ENCODE results near the gene SLITRK1. TPM values are rescaled to one million over a fixed set of nuclear protein-coding genes. Genes with fewer than 3 reads are reported as not detected.

Gene SLITRK1
- total RNA-seq, 2 experiments from 2014 or later = not detected

DNA sequence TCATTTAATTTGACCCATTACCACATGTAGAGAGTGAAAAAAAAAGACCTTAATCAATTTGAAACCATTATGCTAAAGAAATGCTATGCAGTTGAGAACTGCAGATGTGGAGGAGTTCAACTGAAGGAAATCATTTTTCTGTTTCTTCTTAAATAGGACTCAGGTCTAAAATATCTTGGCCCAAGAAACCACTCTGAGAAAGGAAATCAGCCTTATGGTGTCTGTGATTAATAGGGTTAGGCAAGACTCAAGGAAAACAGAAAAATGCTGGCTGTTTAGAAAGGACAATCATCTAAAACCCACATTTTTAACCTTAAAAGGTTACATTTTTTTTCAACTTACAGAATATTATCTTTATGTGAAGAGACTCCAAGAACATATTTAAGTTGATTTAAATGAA, 1.9 kb upstream of the SLITRK1 start:
- ChIA-PET POLR2A (no interaction called here), CTCF (no interaction called here)
- TF ChIP-seq, protein P1, sequence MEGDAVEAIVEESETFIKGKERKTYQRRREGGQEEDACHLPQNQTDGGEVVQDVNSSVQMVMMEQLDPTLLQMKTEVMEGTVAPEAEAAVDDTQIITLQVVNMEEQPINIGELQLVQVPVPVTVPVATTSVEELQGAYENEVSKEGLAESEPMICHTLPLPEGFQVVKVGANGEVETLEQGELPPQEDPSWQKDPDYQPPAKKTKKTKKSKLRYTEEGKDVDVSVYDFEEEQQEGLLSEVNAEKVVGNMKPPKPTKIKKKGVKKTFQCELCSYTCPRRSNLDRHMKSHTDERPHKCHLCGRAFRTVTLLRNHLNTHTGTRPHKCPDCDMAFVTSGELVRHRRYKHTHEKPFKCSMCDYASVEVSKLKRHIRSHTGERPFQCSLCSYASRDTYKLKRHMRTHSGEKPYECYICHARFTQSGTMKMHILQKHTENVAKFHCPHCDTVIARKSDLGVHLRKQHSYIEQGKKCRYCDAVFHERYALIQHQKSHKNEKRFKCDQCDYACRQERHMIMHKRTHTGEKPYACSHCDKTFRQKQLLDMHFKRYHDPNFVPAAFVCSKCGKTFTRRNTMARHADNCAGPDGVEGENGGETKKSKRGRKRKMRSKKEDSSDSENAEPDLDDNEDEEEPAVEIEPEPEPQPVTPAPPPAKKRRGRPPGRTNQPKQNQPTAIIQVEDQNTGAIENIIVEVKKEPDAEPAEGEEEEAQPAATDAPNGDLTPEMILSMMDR (IDR thresholded peaks at IDR 0.05) = no peak
- DNase-seq (no peak), ATAC-seq (ENCODE audit: poor library complexity) (no peak)
- Mint-ChIP-seq H3K9me3 (no peaks in the 10 kb centered on the region), H3K27ac (no peak overlapping the region), H3K27me3 (peaks cover 59% of the 10 kb centered on the region), H3K4me3 (no peak overlapping the region), H3K4me1 (ENCODE audit: low read depth) (peaks cover 12% of the 10 kb centered on the region), H3K36me3 (ENCODE audit: low read depth) (no peaks in the 10 kb centered on the region)
- H3K27ac ChIP-seq (ENCODE audit: low read depth in 1 of 2, low read length in 2 of 2) = no peak overlapping the region
- peaks cover 7% of the 10 kb centered on the region for H3K4me1 ChIP-seq (ENCODE audit: insufficient read depth, low read length)
- no peaks in the 10 kb centered on the region for H3K36me3 ChIP-seq (ENCODE audit: insufficient read depth, low read length)
- intact Hi-C loops (cut with DNase I, micrococcal nuclease) = no loop called here
- peaks cover 39 to 43% of the 10 kb centered on the region in 2 experiments for H3K27me3 ChIP-seq (ENCODE audit: control insufficient read depth in 1 of 2, insufficient read depth in 2 of 2, low read length in 2 of 2)
- no peak overlapping the region for H3K4me3 ChIP-seq (ENCODE audit: low read length)
- peaks cover 0 to 18% of the 10 kb centered on the region in 2 experiments for H3K9me3 ChIP-seq (ENCODE audit: control insufficient read depth in 1 of 2, insufficient read depth in 1 of 2, low read length in 2 of 2)

DNA sequence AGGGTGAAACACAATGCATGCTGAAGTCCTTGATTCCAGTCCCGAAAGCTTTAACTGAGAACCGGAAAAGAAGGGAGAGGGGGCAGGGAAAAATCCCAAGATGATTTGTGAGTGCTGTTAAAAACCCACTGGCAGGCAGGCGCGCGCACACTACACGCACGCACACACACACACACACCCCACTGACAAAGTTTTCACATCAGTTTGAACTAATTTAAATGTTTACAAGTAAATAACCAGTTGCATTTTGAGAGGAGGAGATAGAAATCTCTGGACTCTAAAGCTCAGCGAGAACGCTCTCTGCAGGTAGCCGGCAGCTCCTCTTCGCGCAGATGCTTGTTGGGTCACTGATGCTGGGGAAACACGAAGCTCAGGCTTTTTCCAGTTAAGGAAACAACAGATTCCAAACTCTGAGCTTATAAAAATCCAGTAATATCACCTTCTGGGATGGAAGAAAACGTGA, 818 bp upstream of the SLITRK1 start:
- Mint-ChIP-seq H3K4me1 (ENCODE audit: low read depth) (peaks cover 18% of the 10 kb centered on the region), H3K27ac (no peak overlapping the region), H3K9me3 (no peaks in the 10 kb centered on the region), H3K4me3 (no peak overlapping the region), H3K36me3 (ENCODE audit: low read depth) (no peaks in the 10 kb centered on the region), H3K27me3 (peaks cover 69% of the 10 kb centered on the region)
- H3K9me3 ChIP-seq (ENCODE audit: control insufficient read depth in 1 of 2, insufficient read depth in 1 of 2, low read length in 2 of 2) = peaks cover 0 to 25% of the 10 kb centered on the region in 2 experiments
- ATAC-seq (ENCODE audit: poor library complexity) (no peak), DNase-seq (no peak)
- TF ChIP-seq, protein P1 (IDR thresholded peaks at IDR 0.05) = no peak
- ChIA-PET CTCF (interaction anchor here (0.6 kb wide), 1 partner anchor 11 kb away, joined by 3 read pairs; no protein-coding TSS in a partner anchor), POLR2A (no interaction called here)
- H3K27me3 ChIP-seq (ENCODE audit: control insufficient read depth in 1 of 2, insufficient read depth in 2 of 2, low read length in 2 of 2) = peaks cover 43 to 48% of the 10 kb centered on the region in 2 experiments
- H3K4me3 ChIP-seq (ENCODE audit: low read length) = no peak overlapping the region
- H3K27ac ChIP-seq (ENCODE audit: low read depth in 1 of 2, low read length in 2 of 2) = no peak overlapping the region
- intact Hi-C loops (cut with DNase I, micrococcal nuclease) = no loop called here
- H3K4me1 ChIP-seq (ENCODE audit: insufficient read depth, low read length) = peaks cover 7% of the 10 kb centered on the region
- H3K36me3 ChIP-seq (ENCODE audit: insufficient read depth, low read length) = no peaks in the 10 kb centered on the region

DNA sequence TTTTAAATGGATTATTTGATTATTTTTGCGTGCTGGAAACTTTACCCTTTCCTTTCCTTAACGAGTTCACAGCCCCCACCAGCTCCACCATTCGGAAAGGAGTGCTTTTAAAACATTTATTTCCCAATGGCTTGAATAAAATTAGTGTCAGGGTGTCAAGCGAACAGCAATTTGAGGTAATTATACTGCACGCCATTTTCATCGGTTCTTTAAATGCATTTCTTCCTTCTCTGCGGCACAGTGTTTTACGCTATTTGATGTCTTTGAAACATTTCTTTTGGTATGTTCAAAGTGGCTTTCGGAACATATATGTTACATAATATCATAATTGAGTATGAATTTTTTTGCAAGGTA, 309 bp upstream of the SLITRK1 start:
- Mint-ChIP-seq H3K4me3 (no peak overlapping the region), H3K27me3 (peaks cover 74% of the 10 kb centered on the region), H3K4me1 (ENCODE audit: low read depth) (peaks cover 18% of the 10 kb centered on the region), H3K27ac (no peak overlapping the region), H3K9me3 (no peaks in the 10 kb centered on the region), H3K36me3 (ENCODE audit: low read depth) (no peaks in the 10 kb centered on the region)
- ChIA-PET CTCF (no interaction called here), POLR2A (no interaction called here)
- TF ChIP-seq, protein P1 (IDR thresholded peaks at IDR 0.05) = no peak
- H3K36me3 ChIP-seq (ENCODE audit: insufficient read depth, low read length) = no peaks in the 10 kb centered on the region
- peaks cover 7% of the 10 kb centered on the region for H3K4me1 ChIP-seq (ENCODE audit: insufficient read depth, low read length)
- intact Hi-C loops (cut with DNase I, micrococcal nuclease) = no loop called here
- peaks cover 0 to 25% of the 10 kb centered on the region in 2 experiments for H3K9me3 ChIP-seq (ENCODE audit: control insufficient read depth in 1 of 2, insufficient read depth in 1 of 2, low read length in 2 of 2)
- no peak overlapping the region for H3K27ac ChIP-seq (ENCODE audit: low read depth in 1 of 2, low read length in 2 of 2)
- H3K4me3 ChIP-seq (ENCODE audit: low read length) = no peak overlapping the region
- peaks cover 43 to 48% of the 10 kb centered on the region in 2 experiments for H3K27me3 ChIP-seq (ENCODE audit: control insufficient read depth in 1 of 2, insufficient read depth in 2 of 2, low read length in 2 of 2)
- DNase-seq (no peak), ATAC-seq (ENCODE audit: poor library complexity) (no peak)

Data from CD4-positive, alpha-beta T cell (primary cell).